NCI-H187 (cell line): ENCODE measurements around the gene SKAP2.

Experiments used
- DNase-seq, 2 experiments: peaks; one replicate each; lab custom pipeline; 2025; lab: John Stamatoyannopoulos, UW

The SKAP2 gene

DNA sequence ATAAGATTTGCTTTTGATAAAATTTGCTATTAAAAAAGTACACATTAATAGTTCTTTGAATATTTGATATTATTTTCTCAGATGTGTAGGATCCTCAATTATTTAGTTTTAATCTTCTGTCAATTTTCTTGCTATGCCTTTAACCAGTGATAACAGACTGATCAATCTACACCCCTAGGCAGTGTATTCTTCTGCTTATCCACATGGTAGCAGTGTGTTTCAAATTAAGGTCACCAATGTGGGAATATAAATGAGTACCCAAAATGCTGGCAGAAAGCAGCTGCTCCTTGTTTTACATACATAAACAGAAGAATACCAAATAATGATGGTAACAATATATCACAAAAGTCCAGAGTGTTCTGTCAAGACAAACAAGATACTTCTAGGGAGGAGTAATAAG is 87.0 kb downstream of the SKAP2 start:
- no peak for DNase-seq

DNA sequence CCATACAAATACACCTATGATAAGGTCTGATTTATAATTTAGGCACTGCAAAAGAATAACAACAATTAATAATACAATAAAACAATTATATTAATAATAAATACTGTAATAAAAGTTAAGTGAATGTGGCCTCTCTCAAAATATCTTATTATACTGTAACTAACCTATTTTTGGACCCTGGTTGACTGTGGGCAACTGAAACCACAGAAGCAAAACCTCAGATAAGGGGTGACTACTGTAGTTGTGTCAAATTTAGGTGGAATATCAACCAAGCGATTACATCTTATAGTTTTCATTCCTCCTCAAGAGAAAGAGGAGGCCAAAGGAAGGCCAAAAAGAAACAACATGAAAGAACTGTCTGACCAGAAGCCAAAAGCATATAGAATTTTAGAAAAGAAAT is 103.9 kb downstream of the SKAP2 start:
- DNase-seq = no peak

DNA sequence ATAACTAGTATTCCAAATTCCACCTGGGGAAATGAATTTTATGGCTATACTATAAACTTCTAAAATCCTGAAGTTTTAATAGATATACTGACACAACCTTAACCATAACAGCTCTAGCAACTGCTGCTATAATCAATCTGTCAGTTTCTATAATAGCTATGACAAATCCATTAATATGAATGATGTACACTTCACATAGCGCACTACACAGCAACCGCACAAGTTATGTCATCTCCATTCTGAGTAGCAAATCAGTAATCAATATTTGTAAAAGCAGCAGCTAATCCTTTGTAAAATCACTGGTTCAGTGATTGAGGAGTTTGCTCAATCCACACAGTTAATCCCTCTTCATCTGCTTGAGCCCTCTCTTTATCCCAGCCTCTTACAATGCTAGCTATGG is 105.3 kb downstream of the SKAP2 start:
- DNase-seq = no peak

DNA sequence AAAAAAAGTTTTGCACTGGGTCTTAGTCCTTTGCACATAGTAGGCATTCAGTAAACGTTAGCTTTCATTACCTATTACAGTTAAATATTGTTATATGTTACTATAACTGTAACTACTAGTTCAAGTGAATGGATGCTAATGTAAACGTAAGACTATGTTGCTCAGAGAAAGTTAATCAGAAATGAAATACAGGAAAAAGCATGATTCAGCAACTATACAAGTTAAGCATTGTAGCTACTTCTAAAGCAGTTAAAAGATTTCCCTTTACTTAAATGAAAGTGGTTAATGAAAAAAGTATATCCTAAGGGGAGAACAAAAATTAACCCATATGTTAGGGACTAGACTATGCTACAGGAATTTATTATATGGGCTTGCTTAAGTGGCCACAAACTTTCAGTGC is 121.2 kb downstream of the SKAP2 start:
- no peak for DNase-seq

DNA sequence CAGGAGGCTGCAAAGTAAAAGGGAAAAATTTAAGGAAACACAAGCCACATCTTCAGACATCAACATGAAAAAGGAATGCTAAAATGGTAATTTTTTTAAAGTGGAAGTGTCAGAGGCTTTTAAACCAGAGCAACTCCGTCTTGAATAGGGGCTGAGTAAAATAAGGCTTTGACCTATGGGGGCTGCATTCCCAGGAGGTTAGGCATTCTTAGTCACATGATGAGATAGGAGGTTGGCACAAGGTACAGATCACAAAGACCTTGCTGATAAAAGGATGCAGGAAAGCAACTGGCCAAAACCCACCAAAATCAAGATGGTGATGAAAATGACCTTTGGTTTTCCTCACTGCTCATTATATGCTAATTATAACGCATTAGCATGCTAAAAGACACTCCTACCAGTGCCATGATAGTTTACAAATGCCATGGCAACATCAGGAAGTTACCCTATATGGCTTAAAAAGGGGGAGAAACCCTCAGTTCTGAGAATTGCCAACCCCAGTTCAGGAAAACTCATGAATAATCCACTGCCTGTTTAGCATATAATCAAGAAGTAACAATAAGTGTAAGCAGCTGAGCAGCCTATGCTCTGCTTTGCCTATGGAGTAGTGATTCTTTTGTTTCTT is 128.3 kb downstream of the SKAP2 start:
- DNase-seq = no peak

DNA sequence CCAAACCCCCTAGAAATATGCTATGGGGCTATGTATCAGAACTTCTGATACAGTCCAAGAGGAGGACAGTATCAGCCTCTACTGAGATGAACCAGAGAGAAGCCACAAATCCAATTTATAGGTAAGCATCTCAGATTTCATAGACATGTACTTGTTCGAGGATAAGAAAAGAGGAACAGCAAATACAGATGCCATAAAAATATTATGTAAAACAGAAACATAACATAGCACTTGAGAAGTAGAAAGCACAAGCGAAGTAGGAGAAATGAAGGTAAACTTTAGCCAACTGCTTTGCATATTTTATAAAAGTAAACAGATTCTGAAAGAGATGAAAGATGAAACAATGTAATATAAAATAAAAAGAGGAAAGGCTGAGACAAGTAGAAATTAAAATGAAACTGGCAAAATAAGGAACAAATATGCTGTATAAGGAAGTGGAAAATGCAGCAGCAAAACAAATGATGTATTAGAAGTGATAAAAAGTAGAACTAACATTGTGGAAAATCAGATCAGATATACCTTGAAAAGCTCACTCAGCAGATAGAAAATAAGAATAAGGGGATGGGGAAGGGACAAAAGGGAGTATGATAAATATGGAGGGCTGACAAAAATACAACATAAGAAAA is 135.1 kb downstream of the SKAP2 start:
- DNase-seq = no peak

DNA sequence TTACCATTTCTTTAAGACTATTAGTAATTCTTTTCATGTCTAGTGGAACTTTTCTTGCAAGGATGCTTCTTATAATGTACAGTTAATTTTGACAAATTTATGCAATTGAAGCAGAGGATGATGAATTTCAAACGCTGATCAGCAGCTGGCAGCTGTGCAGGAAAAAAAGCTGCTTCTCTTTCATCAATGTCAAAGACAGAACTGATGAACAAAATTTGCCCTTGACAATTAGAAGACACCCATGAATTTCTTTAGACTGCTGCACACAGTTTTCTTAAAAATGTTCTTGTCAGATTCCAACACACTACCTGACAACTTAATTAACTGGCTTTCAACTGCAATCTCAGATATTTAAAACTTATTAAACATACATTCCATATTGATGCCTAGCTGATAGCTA is 138.3 kb downstream of the SKAP2 start:
- DNase-seq = no peak

DNA sequence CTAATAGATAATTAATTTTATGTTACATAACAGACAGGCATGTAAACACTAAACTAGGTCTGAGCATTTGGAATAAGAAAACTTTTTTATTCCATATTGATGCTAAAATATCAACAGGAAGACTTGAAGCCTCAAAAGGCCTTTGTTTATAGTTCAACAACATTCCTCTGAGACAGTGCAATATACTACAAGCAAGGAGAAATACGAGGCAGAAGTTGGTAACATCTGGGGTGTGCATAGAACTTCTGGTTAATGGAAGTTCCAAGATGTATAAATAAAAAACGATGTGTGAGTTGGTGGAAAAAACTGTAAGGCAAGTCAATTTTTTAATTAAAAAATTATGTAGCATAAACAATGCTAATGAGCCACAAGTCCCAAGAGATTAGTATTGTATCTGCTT is 139.6 kb downstream of the SKAP2 start:
- DNase-seq = no peak

DNA sequence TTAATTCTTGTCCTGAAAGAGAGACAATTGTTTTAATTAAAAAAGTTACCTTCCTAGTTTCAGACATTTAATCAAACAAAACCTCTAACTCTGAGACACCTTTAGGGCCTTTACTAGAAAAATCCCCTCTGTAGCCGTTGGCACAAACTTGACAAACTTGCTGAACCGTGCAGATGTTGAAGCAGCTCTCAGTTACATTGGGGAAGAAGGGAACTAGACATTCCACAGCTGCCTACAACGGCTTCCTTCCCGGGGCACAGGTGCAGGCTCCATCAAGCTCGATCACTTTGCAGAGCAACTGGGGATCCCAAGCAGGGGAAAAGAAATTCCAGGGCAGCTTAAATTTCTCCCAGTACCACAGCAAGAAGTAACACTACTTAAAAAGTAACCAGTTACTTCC is 141.3 kb downstream of the SKAP2 start:
- no peak for DNase-seq

DNA sequence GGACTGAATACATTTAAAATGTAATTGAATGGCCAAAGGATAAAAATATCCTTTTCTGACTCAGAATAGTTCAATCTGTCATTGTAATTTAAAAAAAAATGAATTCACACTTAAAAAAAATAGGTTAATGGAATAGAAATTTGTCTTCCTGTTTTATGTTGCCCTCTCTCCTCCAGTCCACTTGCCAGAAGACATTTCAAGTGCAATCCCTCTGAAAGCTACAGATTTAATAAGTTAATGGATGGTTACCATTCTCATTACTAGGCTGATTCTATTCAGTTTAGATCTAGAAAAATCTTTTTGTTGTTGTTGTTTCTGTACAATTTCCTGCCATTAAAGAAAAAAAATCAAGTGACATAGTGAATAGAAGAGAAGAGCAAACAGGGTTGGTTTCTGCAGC is 142.9 kb downstream of the SKAP2 start:
- DNase-seq = no peak

DNA sequence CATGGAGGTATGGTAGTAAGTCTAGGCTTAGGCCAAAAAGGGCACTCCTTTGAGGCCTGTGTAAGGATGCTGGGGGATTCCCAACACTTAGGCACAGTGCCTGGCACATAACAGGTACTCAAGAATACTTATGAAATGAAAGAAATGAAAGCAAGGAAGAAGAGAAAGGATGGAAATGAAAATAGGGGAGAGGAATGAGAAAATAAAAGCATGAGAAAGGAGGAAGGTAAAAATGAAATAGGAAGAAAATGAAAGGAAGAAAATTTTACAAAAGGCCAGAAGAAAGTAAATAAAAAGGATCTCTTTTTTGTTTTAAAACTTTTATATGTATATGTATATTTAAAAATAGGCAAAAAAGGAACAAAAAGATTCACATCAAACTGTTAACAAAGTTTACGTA is 146.3 kb downstream of the SKAP2 start:
- no peak for DNase-seq

DNA sequence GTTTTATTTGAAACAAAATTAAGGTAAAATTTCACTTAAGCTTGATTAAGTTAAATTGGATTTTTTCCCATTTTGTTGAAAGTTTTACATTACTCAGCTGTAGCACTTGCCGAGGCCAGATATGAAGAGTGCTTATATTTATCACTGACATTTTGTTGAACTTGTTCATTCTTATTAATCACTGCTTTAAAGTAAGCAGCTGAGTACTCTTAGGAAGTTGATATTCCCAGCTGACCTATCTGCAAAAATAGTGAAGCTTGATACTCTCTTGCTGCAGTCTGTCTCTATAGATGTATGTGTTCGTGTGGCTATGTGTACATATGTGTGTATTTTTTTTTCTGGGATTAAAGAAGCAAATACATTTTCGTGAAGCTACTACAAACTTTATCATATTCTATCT is 150.0 kb downstream of the SKAP2 start:
- no peak for DNase-seq

DNA sequence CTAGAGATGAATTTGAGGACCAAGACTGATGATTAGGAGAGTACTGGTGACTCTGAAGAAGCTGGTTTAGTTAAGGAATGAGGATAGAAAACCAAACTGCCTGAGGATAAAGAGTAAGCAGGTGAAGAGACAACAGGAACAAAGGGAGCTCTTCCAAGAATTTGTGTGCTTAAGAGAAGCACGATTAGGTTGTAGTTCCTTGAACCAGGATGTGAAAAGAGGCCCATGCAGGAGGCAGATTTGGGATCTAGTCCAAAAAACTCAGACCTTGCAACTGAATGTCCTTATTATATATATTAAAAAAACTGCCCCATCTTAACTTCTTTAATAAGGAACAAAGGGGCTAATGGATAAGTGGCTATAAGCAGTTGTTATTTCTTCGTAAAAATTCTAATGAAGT is 150.4 kb downstream of the SKAP2 start:
- DNase-seq = no peak

DNA sequence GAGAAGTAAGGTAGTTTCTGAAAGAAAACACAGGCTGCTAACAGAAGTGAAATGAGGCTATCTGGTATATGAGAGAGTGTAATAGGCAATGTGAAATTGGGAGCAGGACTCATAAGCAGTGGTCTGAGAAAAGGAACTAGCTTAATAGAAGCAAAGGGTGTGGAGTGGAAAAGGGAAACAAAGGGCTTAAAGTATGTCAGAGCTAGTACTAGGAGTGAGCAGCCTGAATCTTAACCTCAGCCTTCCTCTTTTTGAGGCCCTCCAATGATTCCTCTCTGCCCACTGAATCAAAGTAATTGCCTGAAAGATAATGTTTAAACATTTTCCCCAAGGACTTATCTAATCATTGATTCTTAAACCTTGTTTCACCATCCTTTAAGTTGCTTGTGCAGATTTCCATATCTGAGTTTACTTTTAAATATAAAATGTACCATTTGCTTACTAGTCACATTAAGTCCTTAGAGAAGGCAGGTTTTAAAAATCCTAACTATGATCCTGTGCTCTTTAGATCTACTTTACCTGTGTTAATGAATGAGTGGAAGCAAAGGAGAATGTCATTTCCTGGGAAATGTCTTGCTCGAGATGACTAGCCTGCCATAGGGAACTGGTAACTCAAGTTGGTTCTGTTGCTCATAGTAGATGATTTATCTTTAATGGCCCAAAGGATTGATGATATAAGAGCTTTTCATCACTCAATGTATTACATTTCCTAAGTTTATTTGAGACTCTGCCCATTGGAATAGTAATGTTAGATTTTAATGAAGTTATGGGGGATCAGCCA is 155.0 kb downstream of the SKAP2 start:
- no peak for DNase-seq

DNA sequence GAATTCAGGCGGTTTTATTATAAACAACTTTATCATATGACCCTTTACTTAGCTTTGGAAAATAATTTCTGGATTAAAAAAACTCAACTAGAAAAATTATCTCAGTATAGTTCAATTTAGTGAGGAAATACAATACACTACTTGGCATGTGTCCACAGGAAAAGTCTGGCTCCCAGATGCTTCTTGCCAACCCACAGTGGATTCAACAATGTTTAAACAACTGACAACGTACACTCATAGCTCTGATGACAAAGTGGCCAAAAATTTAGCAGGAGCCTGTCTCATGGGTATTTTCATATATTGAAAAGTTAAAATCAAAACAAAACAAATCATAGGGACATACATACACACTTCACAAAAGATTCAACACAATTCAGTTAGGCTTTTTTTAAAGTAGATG is 158.8 kb downstream of the SKAP2 start:
- DNase-seq = no peak

DNA sequence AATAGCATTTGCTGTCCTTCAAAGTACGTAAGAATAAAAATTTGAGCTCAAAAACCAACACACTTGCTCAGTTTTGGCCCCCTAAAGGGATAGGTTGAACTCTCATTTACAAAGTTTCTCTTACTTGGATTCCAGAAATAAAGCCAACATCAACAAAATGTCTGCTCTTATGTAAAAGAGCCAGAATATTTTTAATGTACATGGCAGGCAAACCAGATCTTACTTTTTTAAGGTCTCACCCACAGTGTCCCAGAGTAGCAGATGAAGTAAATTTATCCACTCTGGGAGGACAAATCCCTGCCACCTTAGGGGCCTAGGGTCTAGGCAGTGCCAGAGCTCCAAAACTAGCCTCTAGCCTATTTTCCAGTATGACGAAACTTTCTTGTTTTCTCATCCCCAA is 159.6 kb downstream of the SKAP2 start:
- no peak for DNase-seq

DNA sequence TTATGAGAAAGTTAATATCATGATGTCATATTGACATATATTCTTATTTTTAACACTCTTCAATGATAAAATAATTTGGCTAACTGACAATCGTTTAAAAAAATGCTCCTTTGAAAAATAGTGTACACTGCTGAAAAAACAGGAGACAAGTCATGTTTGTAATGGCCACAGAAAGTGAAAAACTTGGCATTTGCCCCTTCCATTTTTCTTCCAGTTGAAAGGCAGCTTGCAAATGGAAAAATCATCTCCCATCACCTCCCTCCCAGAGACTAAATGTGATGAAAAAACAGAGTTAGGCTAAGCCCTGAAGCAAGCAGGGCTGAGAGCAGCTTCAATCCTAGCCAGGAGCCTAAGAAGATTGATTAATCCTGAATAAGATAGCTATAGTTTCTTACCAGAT is 160.4 kb downstream of the SKAP2 start:
- no peak for DNase-seq

DNA sequence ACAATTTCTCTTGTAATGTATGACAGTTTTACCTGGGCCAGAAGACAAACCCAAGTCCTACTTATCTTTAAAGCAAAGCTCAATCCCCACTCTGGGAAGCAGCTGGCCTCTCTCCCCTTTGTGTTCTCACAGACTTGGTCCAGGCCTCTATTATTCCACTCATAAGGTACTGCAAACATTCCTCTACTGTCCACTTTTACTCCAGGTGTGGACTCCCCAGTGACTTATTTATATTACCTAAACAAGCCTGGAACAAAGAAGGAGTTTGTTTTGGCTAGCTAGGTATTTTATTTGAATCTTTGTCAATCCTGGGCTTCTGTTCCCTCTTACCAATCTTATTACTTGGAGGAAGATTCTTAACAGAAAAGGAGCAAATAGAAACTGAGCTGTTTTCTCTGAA is 163.5 kb downstream of the SKAP2 start:
- DNase-seq = no peak

DNA sequence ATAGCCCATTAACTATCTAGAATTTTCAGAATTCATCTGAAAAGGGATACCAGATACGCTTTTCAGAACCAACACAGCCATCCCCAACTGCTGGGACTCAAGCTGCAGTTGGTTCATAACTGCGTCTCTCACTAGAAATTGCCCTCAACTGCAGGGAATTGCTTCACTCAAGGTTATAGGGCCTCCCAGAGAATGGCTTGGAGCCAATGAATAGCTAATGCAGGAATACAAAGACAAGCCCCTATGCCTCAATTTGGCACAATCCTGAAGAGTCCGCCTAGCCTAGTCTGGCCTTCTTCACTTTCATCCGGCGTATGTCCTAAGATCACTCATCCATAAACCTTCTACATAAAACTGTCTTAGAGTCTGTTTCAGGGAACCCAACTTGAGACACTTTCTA is 164.0 kb downstream of the SKAP2 start:
- no peak for DNase-seq

DNA sequence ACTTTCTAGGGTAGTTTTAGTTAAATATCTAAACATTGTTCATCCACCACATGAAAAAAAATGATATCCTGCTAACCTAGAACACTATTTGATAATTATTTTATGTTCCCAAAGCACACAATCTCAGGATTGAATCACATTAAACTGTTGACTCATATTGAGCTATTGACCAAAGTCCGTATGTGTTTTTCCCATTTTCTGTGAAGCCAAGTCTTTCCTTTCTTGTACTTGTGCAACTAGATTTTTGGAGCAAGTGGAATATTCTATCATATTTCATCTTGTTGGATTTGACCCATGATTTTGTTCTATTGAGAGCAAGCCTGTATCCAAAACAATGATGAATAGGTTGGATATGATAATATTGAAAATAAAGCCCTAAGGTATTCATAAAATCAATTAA is 164.6 kb downstream of the SKAP2 start:
- DNase-seq = no peak

DNA sequence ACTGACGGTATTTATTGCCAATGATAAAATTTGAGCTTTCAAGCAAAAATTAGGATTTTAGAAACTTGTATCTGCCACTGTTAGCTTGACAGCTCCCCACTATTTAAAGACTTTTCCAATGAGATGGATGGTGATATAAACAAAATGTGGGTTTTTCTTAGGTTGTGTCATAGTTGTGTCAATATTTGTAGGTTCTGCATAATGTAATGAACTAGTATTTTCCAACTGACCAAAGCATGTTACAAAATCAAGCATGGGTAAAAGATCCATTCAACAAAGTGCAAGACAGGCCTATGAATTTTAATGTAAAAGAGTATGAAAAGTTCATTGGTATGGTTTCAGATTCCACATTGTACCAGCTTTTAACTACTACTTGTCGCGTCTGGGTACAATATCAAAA is 165.6 kb downstream of the SKAP2 start:
- DNase-seq = no peak

DNA sequence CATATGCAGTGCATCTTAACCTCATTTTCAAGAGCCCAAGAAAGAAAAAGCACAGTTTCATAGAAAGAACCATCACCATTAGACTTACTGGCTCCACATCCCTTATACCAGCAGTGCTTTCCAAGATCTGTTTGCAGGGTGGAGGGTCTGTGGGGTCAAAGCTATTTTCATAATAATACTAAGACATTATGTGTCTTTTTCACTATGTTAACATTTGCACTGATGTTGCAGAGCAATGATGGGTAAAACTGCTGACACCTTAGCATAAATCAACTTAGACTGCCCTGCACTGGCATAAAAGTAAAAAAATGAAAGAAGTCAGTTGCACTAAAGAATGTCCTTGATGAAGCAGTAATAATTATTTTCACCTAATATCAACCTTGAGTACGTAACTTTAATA is 166.2 kb downstream of the SKAP2 start:
- DNase-seq = no peak

DNA sequence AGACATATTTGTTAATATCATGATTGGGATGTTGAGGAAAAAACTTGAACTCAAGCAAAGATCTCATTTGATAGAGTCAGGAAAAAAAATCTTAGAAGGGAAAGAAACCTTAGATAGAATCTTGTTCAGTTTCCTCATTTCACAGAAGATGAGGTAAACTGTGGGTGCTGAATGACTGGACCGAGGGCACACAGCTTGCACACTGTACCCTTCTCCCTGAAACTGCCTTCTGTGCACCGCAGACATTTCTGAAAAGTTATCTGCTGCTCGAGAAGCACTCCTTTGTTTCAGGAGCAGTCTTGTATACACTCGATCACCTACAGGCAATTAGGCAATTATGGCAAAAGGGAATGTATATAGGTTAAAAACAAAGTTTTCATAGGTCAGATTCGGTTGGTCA is 167.4 kb downstream of the SKAP2 start:
- DNase-seq = no peak

DNA sequence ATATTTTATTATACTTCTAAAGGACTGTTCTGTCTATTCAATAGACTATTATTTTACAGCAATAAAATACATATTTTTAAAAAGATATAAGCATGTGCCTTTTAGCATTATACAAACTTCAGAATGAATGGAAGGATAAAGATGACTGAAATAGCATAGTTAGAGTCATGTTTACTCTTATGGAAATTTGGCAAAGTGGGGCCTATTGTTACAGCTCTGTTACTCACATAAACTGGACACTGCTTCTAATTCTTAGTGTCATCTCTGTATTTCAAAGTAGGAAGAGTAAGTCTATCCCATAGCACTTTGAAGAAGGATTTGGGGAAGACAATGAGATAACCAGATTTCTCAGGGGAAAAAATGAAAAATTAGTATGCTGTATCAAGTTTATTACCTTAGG is 168.2 kb downstream of the SKAP2 start:
- DNase-seq = no peak
